ENCODE measurements around the gene ENPP6.
"Not testable (repeated sequence)": the region's sequence is repeated elsewhere in the genome, so short reads cannot be mapped to it uniquely, and the experiment has no call there.

Gene ENPP6

GRCh38 chr4:184146951-184147350 lies 70.7 kb downstream of the ENPP6 start:
- DNase-seq = no peak

GRCh38 chr4:184145596-184145995 lies 72.1 kb downstream of the ENPP6 start:
- DNase-seq = no peak

- DNase-seq = no peak
Measured at GRCh38 chr4:184143770-184144564, 73.7 kb downstream of the ENPP6 start.

GRCh38 chr4:184142121-184143000 lies 75.3 kb downstream of the ENPP6 start:
- DNase-seq = no peak

- DNase-seq = not testable (repeated sequence)
Measured at GRCh38 chr4:184140901-184141300, 76.8 kb downstream of the ENPP6 start.

- DNase-seq = no peak
Measured at GRCh38 chr4:184136525-184136924, 81.1 kb downstream of the ENPP6 start.

- DNase-seq = no peak
Measured at GRCh38 chr4:184126800-184127199, 90.9 kb downstream of the ENPP6 start.

GRCh38 chr4:184122631-184123408 lies 94.9 kb downstream of the ENPP6 start:
- no peak for DNase-seq

GRCh38 chr4:184120549-184121127 lies 97.0 kb downstream of the ENPP6 start:
- no peak for DNase-seq

GRCh38 chr4:184117662-184118199 lies 99.9 kb downstream of the ENPP6 start:
- no peak for DNase-seq

GRCh38 chr4:184115399-184115798 lies 102.3 kb downstream of the ENPP6 start:
- DNase-seq = no peak

GRCh38 chr4:184114431-184114830 lies 103.2 kb downstream of the ENPP6 start:
- DNase-seq = no peak

- DNase-seq = no peak
Measured at GRCh38 chr4:184112006-184112550, 105.6 kb downstream of the ENPP6 start.

- DNase-seq = no peak
Measured at GRCh38 chr4:184111233-184111832, 106.3 kb downstream of the ENPP6 start.

- DNase-seq = no peak
Measured at GRCh38 chr4:184110452-184111224, 107.0 kb downstream of the ENPP6 start.

GRCh38 chr4:184108006-184108501 lies 109.6 kb downstream of the ENPP6 start:
- no peak for DNase-seq

GRCh38 chr4:184104419-184105101 lies 113.1 kb downstream of the ENPP6 start:
- no peak for DNase-seq

GRCh38 chr4:184103527-184104264 lies 114.0 kb downstream of the ENPP6 start:
- DNase-seq = no peak

GRCh38 chr4:184102927-184103326 lies 114.7 kb downstream of the ENPP6 start:
- DNase-seq = no peak
